HEK293 (cell line): Measurements from ENCODE around the gene PRKCZ.

Experiments
- CTCF ChIA-PET: fragments of 350-600 bp; formaldehyde crosslinking; extraction: SDS; loops from one replicate; lab custom pipeline; 2021; ENCODE audit warnings: antibody characterized with exemption; lab: Yijun Ruan, JAX
- POLR2A ChIA-PET: fragments of 300-600 bp; formaldehyde crosslinking; extraction: SDS; loops from one replicate; lab custom pipeline; 2020; ENCODE audit warnings: antibody characterized with exemption, inconsistent platforms; lab: Yijun Ruan, JAX
- H3K27ac ChIP-seq: fragments of 200-500 bp; sonication (Bioruptor generic); 2 replicates; pipeline ENCODE4 v1.5.1; 2014; ENCODE audit warnings: low read depth, low read length, control low read depth, inconsistent platforms; ENCODE audit errors: extremely low read depth
- H3K36me3 ChIP-seq, 2 experiments: fragments of 200-500 bp in 1 of 2; sonication (Bioruptor generic) in 1 of 2; 1 replicate in 1 of 2; 2 replicates in 1 of 2; pipeline ENCODE4 v1.5.1; 2014 to 2017; ENCODE audit warnings: inconsistent platforms in 2 of 2, low read length in 2 of 2; ENCODE audit not compliant: control insufficient read depth in 2 of 2, insufficient read depth in 1 of 2
- H3K4me1 ChIP-seq: fragments of 200-500 bp; sonication (Bioruptor generic); 2 replicates; pipeline ENCODE4 v1.5.1; 2014; ENCODE audit warnings: mild to moderate bottlenecking, low read length, inconsistent platforms; ENCODE audit not compliant: control insufficient read depth, insufficient read depth
- H3K4me3 ChIP-seq: 2 replicates; pipeline ENCODE4 v1.5.1; 2011; ENCODE audit warnings: low read depth, mild to moderate bottlenecking, control low read depth, low read length, moderate library complexity
- H3K9me3 ChIP-seq: fragments of 200-500 bp; sonication (Bioruptor generic); 2 replicates; pipeline ENCODE4 v1.5.1; 2014; ENCODE audit warnings: low read depth, low read length, inconsistent platforms; ENCODE audit not compliant: control insufficient read depth, insufficient read depth
- BCL11A ChIP-seq: fragments of 450-650 bp; formaldehyde crosslinking; IDR thresholded peaks from 2 replicates; pipeline ENCODE4 v1.5.1; 2016; ENCODE audit warnings: low read depth, missing biosample characterization, missing genetic modification characterization
- GFI1B ChIP-seq: fragments of 450-650 bp; formaldehyde crosslinking; IDR thresholded peaks from 2 replicates; pipeline ENCODE4 v1.5.1; 2016; ENCODE audit warnings: missing biosample characterization, missing genetic modification characterization
- KLF10 ChIP-seq: fragments of 450-650 bp; IDR thresholded peaks from 2 replicates; pipeline ENCODE4 v1.5.1; 2018; ENCODE audit warnings: missing biosample characterization, mild to moderate bottlenecking, missing genetic modification characterization
- MZF1 ChIP-seq: fragments of 450-650 bp; formaldehyde crosslinking; IDR thresholded peaks from 2 replicates; pipeline ENCODE4 v1.5.1; 2017; ENCODE audit warnings: missing biosample characterization, missing genetic modification characterization, borderline replicate concordance
- SALL2 ChIP-seq: fragments of 450-650 bp; formaldehyde crosslinking; IDR thresholded peaks from 2 replicates; pipeline ENCODE4 v1.5.0; 2017; ENCODE audit warnings: missing biosample characterization, mild to moderate bottlenecking, missing genetic modification characterization, borderline replicate concordance
- SCRT1 ChIP-seq: fragments of 450-650 bp; formaldehyde crosslinking; IDR thresholded peaks from 2 replicates; pipeline ENCODE4 v1.5.1; 2016; ENCODE audit warnings: missing biosample characterization, missing genetic modification characterization, borderline replicate concordance
- SCRT2 ChIP-seq: fragments of 450-650 bp; formaldehyde crosslinking; IDR thresholded peaks from 2 replicates; pipeline ENCODE4 v1.5.1; 2016; ENCODE audit warnings: missing biosample characterization, missing genetic modification characterization
- ZBTB17 ChIP-seq: fragments of 450-650 bp; formaldehyde crosslinking; IDR thresholded peaks from 2 replicates; pipeline ENCODE4 v1.5.1; 2016; ENCODE audit warnings: missing biosample characterization, missing genetic modification characterization
- ZNF10 ChIP-seq: fragments of 450-650 bp; formaldehyde crosslinking; IDR thresholded peaks from 2 replicates; pipeline ENCODE4 v1.5.1; 2017; ENCODE audit warnings: missing biosample characterization, missing genetic modification characterization
- ZNF112 ChIP-seq: fragments of 450-650 bp; formaldehyde crosslinking; IDR thresholded peaks from 2 replicates; pipeline ENCODE4 v1.5.0; 2017; ENCODE audit warnings: missing biosample characterization, missing genetic modification characterization
- ZNF169 ChIP-seq: fragments of 450-650 bp; formaldehyde crosslinking; IDR thresholded peaks from 2 replicates; pipeline ENCODE4 v1.5.1; 2016; ENCODE audit warnings: missing biosample characterization, missing genetic modification characterization
- ZNF18 ChIP-seq: fragments of 450-650 bp; formaldehyde crosslinking; IDR thresholded peaks from 2 replicates; pipeline ENCODE4 v1.5.1; 2016; ENCODE audit warnings: missing biosample characterization, missing genetic modification characterization
- ZNF2 ChIP-seq: fragments of 450-650 bp; formaldehyde crosslinking; IDR thresholded peaks from 2 replicates; pipeline ENCODE4 v1.5.1; 2016; ENCODE audit warnings: missing biosample characterization, missing genetic modification characterization
- ZNF221 ChIP-seq: fragments of 450-650 bp; formaldehyde crosslinking; IDR thresholded peaks from 2 replicates; pipeline ENCODE4 v1.5.1; 2017; ENCODE audit warnings: missing biosample characterization, missing genetic modification characterization, borderline replicate concordance
- ZNF23 ChIP-seq: fragments of 450-650 bp; formaldehyde crosslinking; IDR thresholded peaks from 2 replicates; pipeline ENCODE4 v1.5.1; 2016; ENCODE audit warnings: missing biosample characterization, missing genetic modification characterization, borderline replicate concordance
- ZNF274 ChIP-seq, 2 experiments: fragments of 200-500 bp in 1 of 2; fragments of 450-650 bp in 1 of 2; sonication (Bioruptor generic) in 1 of 2; formaldehyde crosslinking in 1 of 2; IDR thresholded peaks; 2 replicates each; pipeline versions ENCODE4 v1.5.1 to v1.6.1; 2014 to 2016; ENCODE audit warnings: borderline replicate concordance in 1 of 2, inconsistent platforms in 1 of 2, low read length in 1 of 2, missing biosample characterization in 1 of 2, missing genetic modification characterization in 1 of 2
- ZNF350 ChIP-seq: fragments of 450-650 bp; formaldehyde crosslinking; IDR thresholded peaks from 2 replicates; pipeline ENCODE4 v1.5.0; 2017; ENCODE audit warnings: missing biosample characterization, mild to moderate bottlenecking, missing genetic modification characterization
- ZNF423 ChIP-seq: fragments of 450-650 bp; formaldehyde crosslinking; IDR thresholded peaks from 2 replicates; pipeline ENCODE4 v1.5.1; 2016; ENCODE audit warnings: missing biosample characterization, missing genetic modification characterization
- ZNF473 ChIP-seq: fragments of 450-650 bp; formaldehyde crosslinking; IDR thresholded peaks from 2 replicates; pipeline ENCODE4 v1.5.1; 2017; ENCODE audit warnings: missing biosample characterization, missing genetic modification characterization
- ZNF549 ChIP-seq: fragments of 450-650 bp; IDR thresholded peaks from 2 replicates; pipeline ENCODE4 v1.5.1; 2018; ENCODE audit warnings: missing biosample characterization, missing genetic modification characterization, mild to moderate bottlenecking, inconsistent platforms, moderate library complexity
- ZNF558 ChIP-seq: fragments of 450-650 bp; formaldehyde crosslinking; IDR thresholded peaks from 2 replicates; pipeline ENCODE4 v1.5.1; 2016; ENCODE audit warnings: missing biosample characterization, missing genetic modification characterization
- ZNF621 ChIP-seq: fragments of 450-650 bp; formaldehyde crosslinking; IDR thresholded peaks from 2 replicates; pipeline ENCODE4 v1.5.1; 2017; ENCODE audit warnings: missing biosample characterization, missing genetic modification characterization
- ZNF623 ChIP-seq: fragments of 450-650 bp; formaldehyde crosslinking; IDR thresholded peaks from 2 replicates; pipeline ENCODE4 v1.5.1; 2016; ENCODE audit warnings: missing biosample characterization, missing genetic modification characterization
- ZNF76 ChIP-seq: fragments of 450-650 bp; formaldehyde crosslinking; IDR thresholded peaks from 2 replicates; pipeline ENCODE4; 2016; ENCODE audit warnings: low read depth, missing biosample characterization, missing genetic modification characterization, borderline replicate concordance
- ZNF785 ChIP-seq: fragments of 450-650 bp; formaldehyde crosslinking; IDR thresholded peaks from 2 replicates; pipeline ENCODE4 v1.5.1; 2016; ENCODE audit warnings: missing biosample characterization, missing genetic modification characterization
- TF ChIP-seq, protein P1 (sequence below): fragments of 450-650 bp; IDR thresholded peaks from 2 replicates; pipeline ENCODE4 v1.5.1; 2018; ENCODE audit warnings: missing biosample characterization, missing genetic modification characterization

PRKCZ gene

DNA sequence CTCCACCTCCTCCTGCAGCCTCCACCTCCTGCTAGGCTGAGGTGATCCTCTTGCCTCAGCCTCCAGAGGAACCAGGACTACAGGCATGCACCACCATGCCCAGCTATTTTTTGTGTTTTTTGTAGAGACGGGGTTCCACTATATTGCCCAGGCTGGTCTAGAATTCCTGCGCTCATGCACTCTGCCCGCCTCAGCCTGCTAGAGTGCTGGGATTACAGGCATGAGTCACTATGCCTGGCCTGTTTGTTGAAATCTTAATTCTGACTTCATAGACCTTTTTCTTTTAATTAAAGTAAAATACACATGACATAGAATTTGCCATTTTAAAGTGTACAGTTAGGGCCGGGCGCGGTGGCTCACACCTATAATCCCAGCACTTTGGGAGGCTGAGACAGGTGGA, 101.7 kb downstream of the PRKCZ start (continued):
- no peak for TF ChIP-seq ZBTB17
- TF ChIP-seq ZNF76 (tag by site-specific recombination): no peak
- TF ChIP-seq ZNF23 (tag by site-specific recombination): no peak
- TF ChIP-seq ZNF2 (tag by site-specific recombination): no peak
- no peak for TF ChIP-seq ZNF549
- TF ChIP-seq ZNF623 (tag by site-specific recombination): no peak

DNA sequence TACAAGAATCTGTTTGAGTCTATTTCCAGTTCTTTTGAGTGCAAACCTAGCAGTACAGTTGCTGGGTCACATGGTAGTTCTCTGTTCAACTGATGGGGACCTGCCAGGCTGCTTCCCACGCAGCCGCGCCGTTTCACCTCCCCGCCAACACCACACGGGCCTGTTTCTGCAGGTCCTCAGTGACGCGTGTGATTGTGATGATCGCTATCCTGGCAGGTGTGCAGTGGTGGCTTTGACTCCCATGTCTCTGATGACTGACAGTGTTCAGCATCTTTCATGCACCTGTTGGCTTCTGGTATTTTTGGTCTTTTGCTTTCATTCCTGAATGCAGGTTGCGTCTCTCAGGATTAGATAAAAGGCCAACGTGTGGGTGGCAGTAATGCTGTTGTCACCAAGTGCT, 102.7 kb downstream of the PRKCZ start:
- POLR2A ChIA-PET: no interaction called here
- no peak for TF ChIP-seq ZNF274 (IDR thresholded peaks at IDR 0.05; ENCODE audit: low read length)
- TF ChIP-seq ZNF274 (tag by site-specific recombination; IDR thresholded peaks at IDR 0.05; ENCODE audit: borderline replicate concordance): no peak
- peak; percentile 39; the same call in 1 of the 2 replicates for TF ChIP-seq SCRT2 (tag by site-specific recombination)
- Histone ChIP-seq H3K9me3 (no peaks in the 10 kb centered on the region), H3K4me3 (no peak overlapping the region), H3K27ac (no peak overlapping the region), H3K36me3 (peaks cover 0 to 86% of the 10 kb centered on the region in 2 experiments; a peak in 2 of 3 replicates), H3K4me1 (no peaks in the 10 kb centered on the region)
- CTCF ChIA-PET: interaction anchor here (4.8 kb wide), 1 partner anchor 13 kb away, joined by 33 read pairs; no protein-coding TSS in a partner anchor

DNA sequence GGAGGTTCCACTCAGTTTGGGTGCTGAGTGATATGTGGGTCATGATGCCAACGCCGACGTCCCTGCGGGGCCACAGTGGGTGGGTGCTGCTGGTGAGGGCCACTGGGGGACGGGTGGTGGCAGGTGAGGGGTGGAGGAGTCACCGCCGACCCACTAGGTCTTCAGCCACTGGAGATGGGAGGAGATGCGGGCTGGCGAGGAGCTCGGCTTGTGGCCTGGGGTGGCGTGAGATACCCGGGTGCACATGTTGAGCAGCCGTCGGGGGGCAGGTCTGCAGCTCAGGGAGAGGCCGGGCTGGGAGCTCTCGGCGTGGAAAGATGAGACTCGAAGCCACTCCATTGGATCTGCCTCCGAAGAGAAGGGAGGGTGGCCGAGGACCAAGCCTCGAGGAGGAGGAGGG, 103.8 kb downstream of the PRKCZ start:
- no peaks in the 10 kb centered on the region for H3K4me1 ChIP-seq
- TF ChIP-seq ZNF18 (tag by site-specific recombination): no peak
- no peak for TF ChIP-seq SCRT1 (tag by site-specific recombination)
- TF ChIP-seq ZNF473 (tag by site-specific recombination): no peak
- TF ChIP-seq ZNF221 (tag by site-specific recombination): no peak
- no peak for TF ChIP-seq BCL11A (tag by site-specific recombination)
- no peak for TF ChIP-seq ZNF10 (tag by site-specific recombination)
- no peak for TF ChIP-seq ZNF558 (tag by site-specific recombination)
- no peak for TF ChIP-seq KLF10 (tag by site-specific recombination)
- TF ChIP-seq, all 188 proteins: peak for 0
- no peak overlapping the region for H3K4me3 ChIP-seq
- H3K36me3 ChIP-seq: peaks cover 0 to 84% of the 10 kb centered on the region in 2 experiments; a peak in 2 of 3 replicates
- H3K27ac ChIP-seq: no peak overlapping the region
- ChIA-PET CTCF (interaction anchor here (0.5 to 1.6 kb wide), 3 partner anchors 14 to 24 kb away, joined by 3 to 5 read pairs (median 5); no protein-coding TSS in a partner anchor), POLR2A (no interaction called here)
- no peaks in the 10 kb centered on the region for H3K9me3 ChIP-seq

- Histone ChIP-seq H3K36me3 (peaks cover 0 to 91% of the 10 kb centered on the region in 2 experiments; a peak in 2 of 3 replicates), H3K27ac (no peak overlapping the region), H3K4me3 (no peak overlapping the region), H3K4me1 (no peaks in the 10 kb centered on the region), H3K9me3 (no peaks in the 10 kb centered on the region)
- ChIA-PET POLR2A (no interaction called here), CTCF (interaction anchor here (0.5 kb wide), 1 partner anchor 208 kb away, joined by 3 read pairs; no protein-coding TSS in a partner anchor)
- TF ChIP-seq, protein P1, sequence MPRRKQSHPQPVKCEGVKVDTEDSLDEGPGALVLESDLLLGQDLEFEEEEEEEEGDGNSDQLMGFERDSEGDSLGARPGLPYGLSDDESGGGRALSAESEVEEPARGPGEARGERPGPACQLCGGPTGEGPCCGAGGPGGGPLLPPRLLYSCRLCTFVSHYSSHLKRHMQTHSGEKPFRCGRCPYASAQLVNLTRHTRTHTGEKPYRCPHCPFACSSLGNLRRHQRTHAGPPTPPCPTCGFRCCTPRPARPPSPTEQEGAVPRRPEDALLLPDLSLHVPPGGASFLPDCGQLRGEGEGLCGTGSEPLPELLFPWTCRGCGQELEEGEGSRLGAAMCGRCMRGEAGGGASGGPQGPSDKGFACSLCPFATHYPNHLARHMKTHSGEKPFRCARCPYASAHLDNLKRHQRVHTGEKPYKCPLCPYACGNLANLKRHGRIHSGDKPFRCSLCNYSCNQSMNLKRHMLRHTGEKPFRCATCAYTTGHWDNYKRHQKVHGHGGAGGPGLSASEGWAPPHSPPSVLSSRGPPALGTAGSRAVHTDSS: peak; percentile 98
- TF ChIP-seq ZNF621 (tag by site-specific recombination) (peak; percentile 84; the same call in 1 of the 2 replicates), ZNF169 (tag by site-specific recombination) (0 out of 2 replicates have a peak, but pooled peaks have one; percentile 53), ZNF350 (tag by site-specific recombination) (no peak), ZNF423 (tag by site-specific recombination) (no peak), SALL2 (tag by site-specific recombination) (peak; percentile 91; the same call in 1 of the 2 replicates), ZNF112 (tag by site-specific recombination) (no peak), GFI1B (tag by site-specific recombination) (no peak), ZNF785 (tag by site-specific recombination) (no peak), MZF1 (no peak)
Observed at GRCh38 chr1:2155147-2155598, 105.0 kb downstream of the PRKCZ start.
